ENCODE data around the gene ZNF407. TPM values are rescaled to one million over a fixed set of nuclear protein-coding genes. Genes with fewer than 3 reads are reported as not detected.

The ZNF407 gene
- total RNA-seq, 1 donor from 2014 or later = 9.0 TPM

GRCh38 chr18:74972354-74972753, 374.7 kb downstream of the ZNF407 start:
- TF ChIP-seq EZH2phosphoT487 (IDR thresholded peaks at IDR 0.05) (no peak), EZH2 (IDR thresholded peaks at IDR 0.05) (no peak), CTCF (IDR thresholded peaks at IDR 0.05) (no peak)
- no peak overlapping the region for H2AFZ ChIP-seq (replicated peaks)
- Mint-ChIP-seq H3K9me3 (no peaks in the 10 kb centered on the region), H3K4me1 (peaks cover 6% of the 10 kb centered on the region), H3K27ac (no peak overlapping the region), H3K36me3 (no peaks in the 10 kb centered on the region), H3K4me3 (no peak overlapping the region), H3K27me3 (ENCODE audit: insufficient read depth, low read depth) (no peaks in the 10 kb centered on the region)
- no peak overlapping the region for H3K9ac ChIP-seq
- no peaks in the 10 kb centered on the region for H3K27me3 ChIP-seq
- no peaks in the 10 kb centered on the region for H3K9me3 ChIP-seq (ENCODE audit: low read depth)
- H3K4me2 ChIP-seq = no peak overlapping the region
- no peaks in the 10 kb centered on the region for H4K20me1 ChIP-seq (ENCODE audit: low read depth)
- H3K4me1 ChIP-seq = peaks cover 8% of the 10 kb centered on the region
- H3K79me2 ChIP-seq (ENCODE audit: low read depth) = no peaks in the 10 kb centered on the region
- no peaks in the 10 kb centered on the region for H3F3A ChIP-seq (ENCODE audit: low read depth)
- no peak overlapping the region for H3K4me3 ChIP-seq
- H3K36me3 ChIP-seq = no peaks in the 10 kb centered on the region
- no peak overlapping the region for H3K27ac ChIP-seq
- DNase-seq (ENCODE audit: low spot score) = no peak

- Histone ChIP-seq H3F3A (ENCODE audit: low read depth) (no peaks in the 10 kb centered on the region), H3K4me1 (no peaks in the 10 kb centered on the region), H3K36me3 (no peaks in the 10 kb centered on the region), H3K27me3 (no peaks in the 10 kb centered on the region), H3K4me3 (no peak overlapping the region), H2AFZ (replicated peaks) (no peak overlapping the region), H3K27ac (no peak overlapping the region), H3K79me2 (ENCODE audit: low read depth) (no peaks in the 10 kb centered on the region), H3K9me3 (ENCODE audit: low read depth) (no peaks in the 10 kb centered on the region), H3K4me2 (no peak overlapping the region), H3K9ac (no peak overlapping the region), H4K20me1 (ENCODE audit: low read depth) (no peaks in the 10 kb centered on the region)
- no peak for DNase-seq (ENCODE audit: low spot score)
- H3K27ac Mint-ChIP-seq = no peak overlapping the region
- H3K36me3 Mint-ChIP-seq = no peaks in the 10 kb centered on the region
- H3K4me3 Mint-ChIP-seq = no peak overlapping the region
- TF ChIP-seq EZH2 (IDR thresholded peaks at IDR 0.05) (no peak), EZH2phosphoT487 (IDR thresholded peaks at IDR 0.05) (no peak), CTCF (IDR thresholded peaks at IDR 0.05) (no peak)
- H3K4me1 Mint-ChIP-seq = no peaks in the 10 kb centered on the region
- no peaks in the 10 kb centered on the region for H3K9me3 Mint-ChIP-seq
- H3K27me3 Mint-ChIP-seq (ENCODE audit: insufficient read depth, low read depth) = no peaks in the 10 kb centered on the region
These were observed 377.3 kb downstream of the ZNF407 start for GRCh38 chr18:74975001-74975400.

GRCh38 chr18:74976331-74976909, 378.8 kb downstream of the ZNF407 start:
- Mint-ChIP-seq H3K36me3 (no peaks in the 10 kb centered on the region), H3K9me3 (no peaks in the 10 kb centered on the region), H3K27ac (no peak overlapping the region)

More at GRCh38 chr18:74976331-74976909, 378.8 kb downstream of the ZNF407 start:
- no peaks in the 10 kb centered on the region for H4K20me1 ChIP-seq (ENCODE audit: low read depth)
- no peak for DNase-seq (ENCODE audit: low spot score)
- H3K4me2 ChIP-seq = no peak overlapping the region
- no peak overlapping the region for H3K9ac ChIP-seq
- no peaks in the 10 kb centered on the region for H3K36me3 ChIP-seq
- Mint-ChIP-seq H3K4me3 (no peak overlapping the region), H3K27me3 (ENCODE audit: insufficient read depth, low read depth) (peaks cover 1% of the 10 kb centered on the region), H3K4me1 (no peaks in the 10 kb centered on the region)
- H3K27me3 ChIP-seq = no peaks in the 10 kb centered on the region
- no peaks in the 10 kb centered on the region for H3K4me1 ChIP-seq
- H3K4me3 ChIP-seq = no peak overlapping the region
- no peak overlapping the region for H2AFZ ChIP-seq (replicated peaks)
- TF ChIP-seq CTCF (IDR thresholded peaks at IDR 0.05) (no peak), EZH2phosphoT487 (IDR thresholded peaks at IDR 0.05) (no peak), EZH2 (IDR thresholded peaks at IDR 0.05) (no peak)
- no peaks in the 10 kb centered on the region for H3K79me2 ChIP-seq (ENCODE audit: low read depth)
- H3F3A ChIP-seq (ENCODE audit: low read depth) = no peaks in the 10 kb centered on the region
- H3K27ac ChIP-seq = no peak overlapping the region
- H3K9me3 ChIP-seq (ENCODE audit: low read depth) = no peaks in the 10 kb centered on the region

All from neural progenitor cell (in vitro differentiated cells).